HCT116 (cell line): ENCODE data around the gene GPATCH2L. TPM values are rescaled to one million over a fixed set of nuclear protein-coding genes. Genes with fewer than 3 reads are reported as not detected.

Experiments used
- ATAC-seq: fragments of 200-7000 bp; cut with Tn5 transposase; 2 replicates; pipeline ENCODE4 v1.9.1; 2020; ENCODE audit warnings: mild to moderate bottlenecking, moderate library complexity
- BruUV-seq: library from RNA; stranded (reverse); fragments of 400-500 nt; replicated peaks from 2 replicates; lab custom pipeline; 2021; lab: Mats Ljungman, UMichigan
- CTCF ChIA-PET: fragments of 300-600 bp; sonication (Branson Sonifier 250); formaldehyde crosslinking; loops from one replicate; lab custom pipeline; 2021; ENCODE audit warnings: antibody characterized with exemption; lab: Charles Lee
- POLR2A ChIA-PET: fragments of 300-600, 350-600 bp; sonication (Branson Sonifier 250); formaldehyde crosslinking; loops from one replicate; lab custom pipeline; 2021; ENCODE audit warnings: antibody characterized with exemption; lab: Charles Lee
- RAD21 ChIA-PET, 2 experiments: fragments of 300-600 bp; sonication (Branson Sonifier 250); formaldehyde crosslinking; loops; one replicate each; lab custom pipeline; 2023; ENCODE audit warnings: low total read pairs in 2 of 2; ENCODE audit not compliant: uncharacterized antibody in 2 of 2, unreplicated experiment in 2 of 2, low non-redundant PET in 1 of 2; lab: Charles Lee
- DNase-seq: peaks from one replicate; pipeline ENCODE4 v3.0.0-alpha.2; 2010; ENCODE audit warnings: low read depth, low spot score
- H2AFZ ChIP-seq: fragments of 200-600 bp; shearing (Covaris generic), sonication (generic); 2 replicates; pipeline ENCODE4 v1.6.1; 2017; ENCODE audit warnings: low read depth, mixed run types, mixed read lengths, antibody characterized with exemption, low read length; ENCODE audit not compliant: poor library complexity, severe bottlenecking
- H3K27ac ChIP-seq: 2 replicates; pipeline ENCODE4 v1.5.1; 2012; ENCODE audit warnings: low read depth, low read length
- H3K27me3 ChIP-seq: fragments of 200-600 bp; sonication (generic); 2 replicates; pipeline ENCODE4 v1.6.1; 2016; ENCODE audit warnings: mixed run types, low read length, mixed read lengths; ENCODE audit not compliant: insufficient read depth
- H3K36me3 ChIP-seq, 2 experiments: fragments of 200-500 bp in 1 of 2; fragments of 200-600 bp in 1 of 2; sonication (Bioruptor generic) in 1 of 2; sonication (generic) in 1 of 2; 2 replicates each; pipeline versions ENCODE4 v1.5.1 to v1.6.1; 2014 to 2016; ENCODE audit warnings: low read length in 2 of 2, inconsistent platforms in 1 of 2, mixed read lengths in 1 of 2, mixed run types in 1 of 2; ENCODE audit not compliant: insufficient read depth in 2 of 2, control insufficient read depth in 1 of 2
- H3K4me1 ChIP-seq, 2 experiments: fragments of 200-600 bp in 1 of 2; sonication (generic) in 1 of 2; 2 replicates each; pipeline versions ENCODE4 v1.5.1 to v1.6.1; 2012 to 2017; ENCODE audit warnings: low read length in 2 of 2, inconsistent platforms in 1 of 2, mild to moderate bottlenecking in 1 of 2, mixed read lengths in 1 of 2, mixed run types in 1 of 2, moderate library complexity in 1 of 2; ENCODE audit not compliant: insufficient read depth in 2 of 2, control insufficient read depth in 1 of 2
- H3K4me2 ChIP-seq: fragments of 200-600 bp; sonication (generic); 2 replicates; pipeline ENCODE4 v1.6.1; 2017; ENCODE audit warnings: mixed run types, low read length, mixed read lengths
- H3K4me3 ChIP-seq, 2 experiments: fragments of 200-600 bp in 1 of 2; sonication (generic) in 1 of 2; replicated peaks in 1 of 2; 2 replicates each; pipeline ENCODE4 v1.5.1; 2011 to 2016; ENCODE audit warnings: low read length in 2 of 2, control low read depth in 1 of 2, low read depth in 1 of 2, mild to moderate bottlenecking in 1 of 2, mixed read lengths in 1 of 2, mixed run types in 1 of 2
- H3K79me2 ChIP-seq: fragments of 200-600 bp; sonication (generic); 2 replicates; pipeline ENCODE4 v1.6.1; 2017; ENCODE audit warnings: mild to moderate bottlenecking, mixed run types, low read length, moderate library complexity, mixed read lengths; ENCODE audit not compliant: insufficient read depth
- H3K9ac ChIP-seq: fragments of 200-600 bp; sonication (generic); 2 replicates; pipeline ENCODE4 v1.6.1; 2016; ENCODE audit warnings: low read length, mixed read lengths
- H3K9me2 ChIP-seq: fragments of 200-600 bp; sonication (generic), shearing (Covaris generic); 2 replicates; pipeline ENCODE4 v1.6.1; 2017; ENCODE audit warnings: mixed run types, mild to moderate bottlenecking, moderate library complexity; ENCODE audit not compliant: insufficient read depth
- H3K9me3 ChIP-seq, 2 experiments: fragments of 200-500 bp in 1 of 2; fragments of 200-600 bp in 1 of 2; sonication (Bioruptor generic) in 1 of 2; sonication (generic) in 1 of 2; 2 replicates each; pipeline ENCODE4 v1.6.1; 2014 to 2017; ENCODE audit warnings: low read length in 2 of 2, mixed read lengths in 2 of 2, inconsistent platforms in 1 of 2, low read depth in 1 of 2, mild to moderate bottlenecking in 1 of 2, mixed run types in 1 of 2, moderate library complexity in 1 of 2; ENCODE audit not compliant: control insufficient read depth in 1 of 2, insufficient read depth in 1 of 2
- H4K20me1 ChIP-seq: fragments of 200-600 bp; sonication (generic), shearing (Covaris generic); 2 replicates; pipeline ENCODE4 v1.6.1; 2017; ENCODE audit warnings: mixed run types, mild to moderate bottlenecking, moderate library complexity; ENCODE audit not compliant: insufficient read depth
- CBX3 ChIP-seq: IDR thresholded peaks from 2 replicates; pipeline ENCODE4 v1.6.1; 2012; ENCODE audit warnings: low read depth
- CEBPB ChIP-seq: IDR thresholded peaks from 2 replicates; pipeline ENCODE4 v1.6.1; 2012; ENCODE audit warnings: low read depth
- CTCF ChIP-seq, 3 experiments: fragments of 200-600 bp in 1 of 3; sonication (generic) in 1 of 3; IDR thresholded peaks in 2 of 3; conservative IDR thresholded peaks in 1 of 3; 2 replicates each; pipeline ENCODE4 v1.5.1; 2012 to 2017; ENCODE audit warnings: low read depth in 2 of 3, low read length in 2 of 3, antibody characterized with exemption in 1 of 3, borderline replicate concordance in 1 of 3, control low read depth in 1 of 3, mild to moderate bottlenecking in 1 of 3, mixed read lengths in 1 of 3, mixed run types in 1 of 3, moderate library complexity in 1 of 3; ENCODE audit not compliant: insufficient read depth in 1 of 3
- EGR1 ChIP-seq: IDR thresholded peaks from 2 replicates; pipeline ENCODE4 v1.6.1; 2012; ENCODE audit warnings: low read depth
- ELF1 ChIP-seq: IDR thresholded peaks from 2 replicates; pipeline ENCODE4 v1.6.1; 2012; ENCODE audit warnings: low read depth, borderline replicate concordance
- EZH2 ChIP-seq: fragments of 200-600 bp; sonication (generic); IDR thresholded peaks from 2 replicates; pipeline ENCODE4 v1.6.1; 2017; ENCODE audit warnings: antibody characterized with exemption, mixed run types
- EZH2phosphoT487 ChIP-seq: fragments of 200-600 bp; IDR thresholded peaks from 2 replicates; pipeline ENCODE4 v1.6.1; 2018; ENCODE audit warnings: antibody characterized with exemption, borderline replicate concordance
- JUND ChIP-seq: IDR thresholded peaks from 2 replicates; pipeline ENCODE4 v1.6.1; 2012
- POLR2A ChIP-seq: IDR thresholded peaks from 2 replicates; pipeline ENCODE4 v1.7.0; 2011; ENCODE audit warnings: borderline replicate concordance; ENCODE audit not compliant: insufficient read depth, insufficient read length; ENCODE audit errors: extremely low read depth
- REST ChIP-seq: IDR thresholded peaks from 2 replicates; pipeline ENCODE4 v1.6.1; 2012; ENCODE audit warnings: low read depth
- SP1 ChIP-seq: IDR thresholded peaks from 2 replicates; pipeline ENCODE4 v1.6.1; 2012; ENCODE audit warnings: low read depth
- SRF ChIP-seq: IDR thresholded peaks from 2 replicates; pipeline ENCODE4 v1.6.1; 2012; ENCODE audit warnings: low read depth
- TCF7L2 ChIP-seq: IDR thresholded peaks from 2 replicates; pipeline ENCODE4 v1.7.0; 2011; ENCODE audit warnings: borderline replicate concordance, inconsistent platforms; ENCODE audit not compliant: insufficient read depth, insufficient read length; ENCODE audit errors: extremely low read depth
- YY1 ChIP-seq: IDR thresholded peaks from 2 replicates; pipeline ENCODE4 v1.6.1; 2011; ENCODE audit warnings: low read length, low read depth, moderate library complexity, mild to moderate bottlenecking; ENCODE audit not compliant: insufficient replicate concordance; ENCODE audit errors: extremely low read depth
- ZBTB33 ChIP-seq: IDR thresholded peaks from 2 replicates; pipeline ENCODE4 v1.6.1; 2011; ENCODE audit warnings: mild to moderate bottlenecking, low read length, moderate library complexity; ENCODE audit not compliant: insufficient replicate concordance; ENCODE audit errors: extremely low read depth
- ZFX ChIP-seq: fragments of 450-650 bp; IDR thresholded peaks from 2 replicates; pipeline ENCODE4 v1.6.1; 2017
- ZNF274 ChIP-seq: fragments of 200-500 bp; sonication (Bioruptor generic); IDR thresholded peaks from 2 replicates; pipeline ENCODE4 v1.6.1; 2014; ENCODE audit warnings: mild to moderate bottlenecking, low read depth, low read length, inconsistent platforms
- intact Hi-C: fragments of 100-400 bp; cut with micrococcal nuclease; formaldehyde crosslinking; loops from 2 replicates; pipeline ENCODE4 v1.10.0; 2022
- total RNA-seq: library from RNA; stranded (reverse); gene quantifications from one replicate; pipeline ENCODE4 v1.2.1, GENCODE V29; 2021; ENCODE audit not compliant: unreplicated experiment

GPATCH2L gene
- total RNA-seq, 1 experiment from 2014 or later, result 49.2 TPM

- no peak for ATAC-seq
Measured at GRCh38 chr14:76194327-76194726, 42.6 kb downstream of the GPATCH2L start.

More at GRCh38 chr14:76194327-76194726, 42.6 kb downstream of the GPATCH2L start:
- H3K36me3 ChIP-seq, result peaks cover 25 to 39% of the 10 kb centered on the region in 2 experiments
- H3K4me2 ChIP-seq, result no peak overlapping the region
- no peak for DNase-seq
- intact Hi-C loops, result no loop called here
- H3K9me2 ChIP-seq, result no peaks in the 10 kb centered on the region
- no peaks in the 10 kb centered on the region for H3K4me1 ChIP-seq
- no peak for TF ChIP-seq YY1
- TF ChIP-seq ZNF274, result no peak
- TF ChIP-seq SRF, result no peak
- TF ChIP-seq TCF7L2, result no peak
- no peak for TF ChIP-seq ELF1
- TF ChIP-seq REST, result no peak
- TF ChIP-seq EZH2phosphoT487, result no peak
- TF ChIP-seq EZH2, result no peak
- TF ChIP-seq CEBPB, result no peak
- no peak for TF ChIP-seq CTCF (IDR thresholded peaks at IDR 0.05 in 2 of 3, conservative IDR thresholded peaks at IDR 0.05 in 1 of 3; ENCODE audit: borderline replicate concordance in 1 of 3, insufficient read depth in 1 of 3, low read depth in 2 of 3, low read length in 2 of 3)
- no peak for TF ChIP-seq POLR2A
- no peak for TF ChIP-seq ZFX
- TF ChIP-seq ZBTB33, result no peak
- no peak for TF ChIP-seq EGR1
- no peak for TF ChIP-seq JUND
- no peak for TF ChIP-seq CBX3
- TF ChIP-seq SP1, result no peak
- POLR2A ChIA-PET, result no interaction called here
- BruUV-seq, result no TSS peak
- no peak overlapping the region for H3K4me3 ChIP-seq
- no peak overlapping the region for H3K27ac ChIP-seq
- no peak overlapping the region for H3K9ac ChIP-seq
- RAD21 ChIA-PET, result no interaction called here
- no peaks in the 10 kb centered on the region for H3K9me3 ChIP-seq
- no peak overlapping the region for H2AFZ ChIP-seq
- CTCF ChIA-PET, result interaction anchor here (2.0 kb wide), 1 partner anchor 13 kb away, joined by 4 read pairs; no protein-coding TSS in a partner anchor
- no peaks in the 10 kb centered on the region for H3K27me3 ChIP-seq
- H4K20me1 ChIP-seq, result no peaks in the 10 kb centered on the region
- H3K79me2 ChIP-seq, result peaks cover 8% of the 10 kb centered on the region; the same call in 1 of the 2 replicates
